ENCODE measurements around the gene PHF21A. TPM values are rescaled to one million over a fixed set of nuclear protein-coding genes. Genes with fewer than 3 reads are reported as not detected.

PHF21A gene
- total and polyA plus RNA-seq, 2 of the 13 experiments (the other 11 are each of a cell fraction or from before 2014, with no cell fraction given), result 4.1 to 34.6 TPM

- H3K27ac ChIP-seq (ENCODE audit: extremely low read length, insufficient read depth, low read length), result no peak overlapping the region
- no peak overlapping the region for H3K9ac ChIP-seq (ENCODE audit: insufficient read depth, low read depth, low read length)
- H3K36me3 ChIP-seq (replicated peaks in 1 of 2; ENCODE audit: control insufficient read depth in 1 of 2, insufficient read depth in 2 of 2, low read length in 2 of 2), result no peaks in the 10 kb centered on the region
- CTCF ChIA-PET (ENCODE audit: low intra/inter-chr PET ratio, low total read pairs), result no interaction called here
- DNase-seq (ENCODE audit: low spot score) (no peak), FAIRE-seq (no peak), ATAC-seq (no peak)
- no TSS peak for BruUV-seq (replicated peaks)
- peaks cover 41% of the 10 kb centered on the region for H3K4me1 ChIP-seq (ENCODE audit: insufficient read depth, low read length)
- in situ Hi-C loops (cut with HindIII; ENCODE audit: extremely low pct_ligation_motif_present, low pct_unique_long_range_greater_than_20kb) (no loop called here), intact Hi-C loops (cut with micrococcal nuclease; ENCODE audit: unreplicated experiment) (loop anchor here (1.0 kb wide), 1 partner anchor 32 kb away; no protein-coding TSS in a partner anchor)
- H3K4me2 ChIP-seq (ENCODE audit: low read depth, low read length), result no peak overlapping the region
- no peak overlapping the region for H3K4me3 ChIP-seq (replicated peaks in 1 of 3; ENCODE audit: insufficient read depth in 1 of 3, low read depth in 2 of 3, low read length in 3 of 3)
- H3K9me3 ChIP-seq (ENCODE audit: low read length), result no peaks in the 10 kb centered on the region
- TF ChIP-seq NFRKB (IDR thresholded peaks at IDR 0.05), result no peak
- H4K20me1 ChIP-seq (ENCODE audit: insufficient read depth, low read length), result no peaks in the 10 kb centered on the region
- 29% methylated on average over 6 of the region's 8 CpGs for WGBS (ENCODE audit: low lambda C conversion rate)
- H3K27me3 ChIP-seq (ENCODE audit: control insufficient read depth in 1 of 2, insufficient read depth in 2 of 2, low read length in 2 of 2), result peaks cover 0 to 18% of the 10 kb centered on the region in 2 experiments; a peak in 1 of 5 replicates
- H2AFZ ChIP-seq (ENCODE audit: low read length), result no peak overlapping the region
- POLR2A ChIA-PET, result interaction anchor here (1.3 to 1.9 kb wide), 2 partner anchors 23 to 49 kb away, joined by 3 to 5 read pairs; partner anchors contain the start of gene CRY2
- H3K79me2 ChIP-seq (ENCODE audit: insufficient read depth, low read length), result no peaks in the 10 kb centered on the region
Observed at GRCh38 chr11:45895553-45896259, 225.5 kb downstream of the PHF21A start.

GRCh38 chr11:45894555-45895247 lies 226.6 kb downstream of the PHF21A start:
- ChIA-PET CTCF (ENCODE audit: low intra/inter-chr PET ratio, low total read pairs) (no interaction called here), POLR2A (no interaction called here)
- Histone ChIP-seq H3K4me3 (replicated peaks in 1 of 3; ENCODE audit: insufficient read depth in 1 of 3, low read depth in 2 of 3, low read length in 3 of 3) (no peak overlapping the region), H3K9me3 (ENCODE audit: low read length) (no peaks in the 10 kb centered on the region), H3K9ac (ENCODE audit: insufficient read depth, low read depth, low read length) (no peak overlapping the region), H4K20me1 (ENCODE audit: insufficient read depth, low read length) (no peaks in the 10 kb centered on the region), H3K4me2 (ENCODE audit: low read depth, low read length) (no peak overlapping the region), H3K79me2 (ENCODE audit: insufficient read depth, low read length) (no peaks in the 10 kb centered on the region), H3K27me3 (ENCODE audit: control insufficient read depth in 1 of 2, insufficient read depth in 2 of 2, low read length in 2 of 2) (peaks cover 0 to 15% of the 10 kb centered on the region in 2 experiments; a peak in 2 of 5 replicates), H2AFZ (ENCODE audit: low read length) (no peak overlapping the region), H3K36me3 (replicated peaks in 1 of 2; ENCODE audit: control insufficient read depth in 1 of 2, insufficient read depth in 2 of 2, low read length in 2 of 2) (no peaks in the 10 kb centered on the region), H3K4me1 (ENCODE audit: insufficient read depth, low read length) (peaks cover 36% of the 10 kb centered on the region), H3K27ac (ENCODE audit: extremely low read length, insufficient read depth, low read length) (no peak overlapping the region)
- BruUV-seq (replicated peaks), result no TSS peak
- TF ChIP-seq NR0B2 (CRISPR knock-in tag; IDR thresholded peaks at IDR 0.05) (no peak), JARID2 (CRISPR knock-in tag; IDR thresholded peaks at IDR 0.05; ENCODE audit: insufficient replicate concordance) (no peak), ZNF468 (CRISPR knock-in tag; IDR thresholded peaks at IDR 0.05) (no peak), ZSCAN9 (CRISPR knock-in tag; IDR thresholded peaks at IDR 0.05; ENCODE audit: borderline replicate concordance) (no peak), ZNF414 (CRISPR knock-in tag; IDR thresholded peaks at IDR 0.05) (no peak), MNT (IDR thresholded peaks at IDR 0.05) (peak; percentile 78)
- ATAC-seq, result no peak
- 53% methylated on average over 5 of the region's 6 CpGs for WGBS (ENCODE audit: low lambda C conversion rate)
- FAIRE-seq, result no peak
- intact Hi-C loops (cut with micrococcal nuclease; ENCODE audit: unreplicated experiment), result no loop called here
- in situ Hi-C loops (cut with HindIII; ENCODE audit: extremely low pct_ligation_motif_present, low pct_unique_long_range_greater_than_20kb), result no loop called here
- DNase-seq (ENCODE audit: low spot score), result no peak
